Activated CD8-positive, alpha-beta memory T cell treated with anti-CD3 and anti-CD28 coated beads, Interleukin-2, amount 10 ng/mL, durations not matched to agents 7 days and 5 days (primary cell): ENCODE data around the gene INPPL1. TPM values are rescaled to one million over a fixed set of nuclear protein-coding genes. Genes with fewer than 3 reads are reported as not detected.

Experiments
- ATAC-seq: fragments of 150-1000 bp; cut with Tn5 transposase; one replicate; pipeline ENCODE4 v1.10.0; 2021; ENCODE audit warnings: moderate library complexity
- CTCF ChIA-PET: fragments of 350-600 bp; sonication (Branson Sonifier 250); formaldehyde crosslinking; loops from one replicate; lab custom pipeline; 2021; ENCODE audit warnings: antibody characterized with exemption; lab: Charles Lee
- DNase-seq: peaks from one replicate; pipeline ENCODE4 v3.0.0-alpha.2; 2020
- H3K27ac Mint-ChIP-seq: one replicate; pipeline ENCODE4 v1.8.0; 2021; ENCODE audit warnings: mild to moderate bottlenecking, mixed read lengths
- H3K27me3 Mint-ChIP-seq: one replicate; pipeline ENCODE4 v1.8.0; 2021; ENCODE audit warnings: mixed read lengths
- H3K36me3 Mint-ChIP-seq: one replicate; pipeline ENCODE4 v1.8.0; 2021; ENCODE audit warnings: mild to moderate bottlenecking, mixed read lengths
- H3K4me1 Mint-ChIP-seq: one replicate; pipeline ENCODE4 v1.8.0; 2021; ENCODE audit warnings: mixed read lengths
- H3K4me3 Mint-ChIP-seq: one replicate; pipeline ENCODE4 v1.8.0; 2021; ENCODE audit warnings: mild to moderate bottlenecking, moderate library complexity, mixed read lengths
- H3K9me3 Mint-ChIP-seq: one replicate; pipeline ENCODE4 v1.8.0; 2022; ENCODE audit warnings: low read depth, mixed read lengths
- total RNA-seq, 2 experiments: library from RNA; stranded (reverse); gene quantifications; one replicate each; pipeline ENCODE4 v1.2.3, GENCODE V29; 2021

The INPPL1 gene
- total RNA-seq, 2 experiments from 2014 or later, result 152 to 157 TPM

DNA sequence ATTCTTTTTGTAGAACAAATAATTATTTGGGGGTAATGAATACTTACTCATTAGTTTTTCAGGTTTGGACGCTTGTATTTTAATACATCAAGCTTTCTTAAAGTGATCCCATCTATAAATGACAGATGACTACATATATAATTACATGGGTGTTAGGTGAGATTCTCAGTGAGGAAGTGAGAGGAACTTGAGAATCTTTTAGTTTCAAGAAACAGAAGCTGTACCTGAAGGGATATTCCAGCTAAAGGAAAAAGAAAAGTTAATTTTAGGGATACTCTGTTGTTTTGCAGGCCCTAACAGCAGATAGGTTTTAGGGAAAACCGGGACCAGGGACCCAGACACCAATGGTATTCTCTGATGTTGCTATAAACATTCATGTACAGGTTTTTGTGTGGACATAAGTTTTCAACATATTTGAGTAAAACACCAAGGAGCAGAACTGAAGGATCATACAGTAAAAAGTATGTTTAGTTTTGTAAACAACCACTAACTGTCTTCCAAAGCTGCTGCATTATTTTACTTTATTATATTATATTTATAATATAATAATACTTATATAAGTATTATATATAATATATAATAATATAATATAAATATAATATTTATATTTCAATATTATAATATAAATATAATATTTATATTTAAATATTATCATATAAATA lies 43.5 kb downstream of the INPPL1 start:
- no peak overlapping the region for H3K4me3 Mint-ChIP-seq
- ATAC-seq (no peak), DNase-seq (no peak)
- CTCF ChIA-PET, result interaction anchor here (0.8 to 1.9 kb wide), 6 partner anchors 13 to 318 kb away, joined by 3 to 8 read pairs (median 3); no protein-coding TSS in a partner anchor
- no peaks in the 10 kb centered on the region for H3K36me3 Mint-ChIP-seq
- no peak overlapping the region for H3K27ac Mint-ChIP-seq
- peaks cover 24% of the 10 kb centered on the region for H3K4me1 Mint-ChIP-seq
- no peaks in the 10 kb centered on the region for H3K9me3 Mint-ChIP-seq
- H3K27me3 Mint-ChIP-seq, result peaks cover 18% of the 10 kb centered on the region

- peaks cover 16% of the 10 kb centered on the region for H3K4me1 Mint-ChIP-seq
- peaks cover 24% of the 10 kb centered on the region for H3K27me3 Mint-ChIP-seq
- H3K4me3 Mint-ChIP-seq, result no peak overlapping the region
- H3K9me3 Mint-ChIP-seq, result no peaks in the 10 kb centered on the region
- ATAC-seq (no peak), DNase-seq (no peak)
- H3K27ac Mint-ChIP-seq, result no peak overlapping the region
- H3K36me3 Mint-ChIP-seq, result no peaks in the 10 kb centered on the region
- CTCF ChIA-PET, result interaction anchor here (1.0 kb wide), 1 partner anchor 162 kb away, joined by 3 read pairs; the partner anchor contains the start of gene CLPB
Measured at GRCh38 chr11:72271980-72272379, 47.4 kb downstream of the INPPL1 start.

DNA sequence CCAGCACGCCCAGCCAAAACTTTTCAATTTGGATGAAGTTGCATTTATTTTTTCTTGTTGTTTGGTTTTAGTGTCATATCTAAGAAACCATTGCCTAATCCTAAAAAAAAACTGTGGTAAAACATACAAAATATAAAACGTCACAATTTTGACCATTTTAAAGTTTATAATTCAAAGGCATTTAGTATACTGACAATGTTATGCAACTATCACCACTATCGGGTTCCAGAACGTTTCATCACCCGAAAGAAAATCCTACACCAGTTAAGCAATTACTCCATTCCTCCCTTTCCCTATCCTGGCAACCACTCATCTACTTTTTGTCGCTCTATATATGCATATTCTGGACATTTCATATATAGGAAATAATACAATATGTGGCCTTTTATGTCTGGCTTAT lies 49.9 kb downstream of the INPPL1 start:
- DNase-seq (no peak), ATAC-seq (no peak)
- Mint-ChIP-seq H3K4me1 (peaks cover 11% of the 10 kb centered on the region), H3K27ac (no peak overlapping the region), H3K4me3 (no peak overlapping the region), H3K9me3 (no peaks in the 10 kb centered on the region), H3K27me3 (peaks cover 29% of the 10 kb centered on the region), H3K36me3 (no peaks in the 10 kb centered on the region)
- CTCF ChIA-PET, result no interaction called here

DNA sequence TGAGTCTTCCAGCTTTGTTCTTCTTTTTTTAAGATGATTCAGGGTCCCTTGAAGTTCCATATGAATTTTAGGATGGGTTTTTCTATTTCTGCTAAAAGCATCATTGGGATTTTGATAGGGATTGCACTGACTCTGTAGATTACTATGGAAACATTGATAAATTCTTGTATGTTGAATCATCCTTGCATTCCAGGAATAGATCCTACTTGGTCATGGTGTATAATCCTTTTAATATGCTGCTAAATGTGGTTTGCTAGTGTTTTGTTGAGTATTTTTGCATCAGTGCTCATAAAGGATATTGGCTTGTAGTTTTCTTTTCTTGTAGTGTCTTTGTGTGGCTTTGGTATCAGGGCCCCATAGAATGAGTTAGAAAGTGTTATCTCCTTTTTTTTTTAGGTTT lies 54.3 kb downstream of the INPPL1 start:
- H3K27ac Mint-ChIP-seq, result no peak overlapping the region
- peaks cover 51% of the 10 kb centered on the region for H3K27me3 Mint-ChIP-seq
- H3K4me1 Mint-ChIP-seq, result no peaks in the 10 kb centered on the region
- CTCF ChIA-PET, result no interaction called here
- no peak overlapping the region for H3K4me3 Mint-ChIP-seq
- H3K36me3 Mint-ChIP-seq, result no peaks in the 10 kb centered on the region
- no peaks in the 10 kb centered on the region for H3K9me3 Mint-ChIP-seq
- ATAC-seq, result no peak
- DNase-seq, result no peak

GRCh38 chr11:72280037-72280436 lies 55.5 kb downstream of the INPPL1 start:
- H3K4me3 Mint-ChIP-seq, result no peak overlapping the region
- CTCF ChIA-PET, result interaction anchor here (0.8 kb wide), 1 partner anchor 151 kb away, joined by 3 read pairs; no protein-coding TSS in a partner anchor
- DNase-seq, result no peak

DNA sequence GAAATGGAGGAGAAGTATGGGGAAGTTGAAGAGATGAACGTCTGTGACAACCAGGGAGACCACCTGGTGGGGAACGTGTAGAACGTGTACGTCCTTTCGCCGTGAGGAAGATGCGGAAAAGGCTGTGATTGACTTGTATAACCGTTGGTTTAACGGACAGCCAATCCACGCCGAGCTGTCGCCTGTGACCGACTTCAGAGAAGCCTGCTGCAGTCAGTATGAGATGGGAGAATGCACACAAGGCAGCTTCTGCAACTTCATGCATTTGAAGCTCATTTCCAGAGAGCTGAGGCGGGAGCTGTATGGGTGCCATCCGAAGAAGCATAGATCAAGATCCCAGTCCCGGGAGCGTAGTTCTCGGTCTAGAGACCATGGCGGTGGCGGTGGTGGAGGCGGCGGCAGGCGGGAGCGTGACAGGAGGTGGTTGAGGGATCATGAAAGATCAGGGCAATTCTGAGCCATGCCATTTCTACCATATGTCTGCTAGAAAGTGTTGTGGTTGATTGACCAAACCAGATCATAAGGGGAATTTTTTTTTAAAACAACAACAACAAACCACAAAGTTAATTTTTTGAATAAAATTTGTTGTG lies 56.3 kb downstream of the INPPL1 start:
- CTCF ChIA-PET, result no interaction called here

More at GRCh38 chr11:72280037-72280436, 55.5 kb downstream of the INPPL1 start:
- no peak overlapping the region for H3K27ac Mint-ChIP-seq
- ATAC-seq, result no peak
- H3K9me3 Mint-ChIP-seq, result no peaks in the 10 kb centered on the region
- H3K27me3 Mint-ChIP-seq, result peaks cover 50% of the 10 kb centered on the region
- H3K36me3 Mint-ChIP-seq, result no peaks in the 10 kb centered on the region
- H3K4me1 Mint-ChIP-seq, result no peaks in the 10 kb centered on the region

GRCh38 chr11:72283947-72284346 lies 59.4 kb downstream of the INPPL1 start:
- H3K4me1 Mint-ChIP-seq, result no peaks in the 10 kb centered on the region
- H3K4me3 Mint-ChIP-seq, result no peak overlapping the region
- no peak overlapping the region for H3K27ac Mint-ChIP-seq
- H3K36me3 Mint-ChIP-seq, result no peaks in the 10 kb centered on the region
- H3K9me3 Mint-ChIP-seq, result no peaks in the 10 kb centered on the region
- ATAC-seq (no peak), DNase-seq (no peak)
- H3K27me3 Mint-ChIP-seq, result peaks cover 39% of the 10 kb centered on the region
- CTCF ChIA-PET, result no interaction called here

More for the DNA sequence above, 56.3 kb downstream of the INPPL1 start:
- no peaks in the 10 kb centered on the region for H3K4me1 Mint-ChIP-seq
- H3K9me3 Mint-ChIP-seq, result no peaks in the 10 kb centered on the region
- no peaks in the 10 kb centered on the region for H3K36me3 Mint-ChIP-seq
- no peak overlapping the region for H3K4me3 Mint-ChIP-seq
- H3K27ac Mint-ChIP-seq, result no peak overlapping the region
- peaks cover 44% of the 10 kb centered on the region for H3K27me3 Mint-ChIP-seq
- no peak for DNase-seq
- no peak for ATAC-seq

DNA sequence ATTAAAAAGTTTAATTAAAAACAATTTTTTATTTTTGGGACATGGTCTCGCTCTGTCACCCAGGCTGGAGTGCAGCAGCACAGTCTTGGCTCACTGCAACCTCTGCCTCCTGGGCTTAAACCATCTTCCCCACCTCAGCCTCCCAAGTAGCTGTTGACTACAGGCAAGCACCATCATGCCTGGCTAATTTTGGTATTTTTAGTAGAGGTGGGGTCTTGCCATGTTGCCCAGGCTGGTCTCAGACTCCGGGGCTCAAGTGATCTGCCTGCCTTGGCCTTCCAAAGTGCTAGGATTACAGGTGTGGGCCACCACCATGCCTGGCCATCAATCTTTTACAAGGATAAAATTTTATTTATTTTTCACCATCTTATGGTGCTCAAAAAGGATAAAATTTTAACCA lies 62.7 kb downstream of the INPPL1 start:
- DNase-seq (no peak), ATAC-seq (no peak)
- H3K9me3 Mint-ChIP-seq, result no peaks in the 10 kb centered on the region
- CTCF ChIA-PET, result interaction anchor here (3.7 kb wide), 1 partner anchor 144 kb away, joined by 11 read pairs; no protein-coding TSS in a partner anchor
- H3K4me3 Mint-ChIP-seq, result no peak overlapping the region
- no peaks in the 10 kb centered on the region for H3K36me3 Mint-ChIP-seq
- peaks cover 15% of the 10 kb centered on the region for H3K27me3 Mint-ChIP-seq
- H3K4me1 Mint-ChIP-seq, result peaks cover 2% of the 10 kb centered on the region
- H3K27ac Mint-ChIP-seq, result no peak overlapping the region

Other genes starting within 250 kb of the INPPL1 start
- 10 to 100 TPM in 1 of 2 experiments, 1 to 10 TPM in 1; 7.0 to 11.2 TPM for gene IL18BP, start 225.9 kb upstream of the INPPL1 start, total RNA-seq
- gene NUMA1, start 144.2 kb upstream of the INPPL1 start, total RNA-seq, result 100 to 1,000 TPM; 156 to 221 TPM
- 1 to 10 TPM; 4.0 to 9.2 TPM for gene LRRC51, start 143.9 kb upstream of the INPPL1 start, total RNA-seq
- gene LAMTOR1, start 121.5 kb upstream of the INPPL1 start, total RNA-seq, result 10 to 100 TPM; 63.4 to 66.5 TPM
- under 1 TPM in 1 of 2 experiments, not detected in 1; 0.23 TPM for gene TOMT, start 118.8 kb upstream of the INPPL1 start, total RNA-seq
- gene ANAPC15, start 112.1 kb upstream of the INPPL1 start, total RNA-seq, result 10 to 100 TPM; 53.8 to 63.6 TPM
- not detected for gene FOLR3, start 89.0 kb upstream of the INPPL1 start, total RNA-seq
- gene FOLR1, start 32.6 kb upstream of the INPPL1 start, total RNA-seq, result not detected
- not detected for gene FOLR2, start 8.0 kb upstream of the INPPL1 start, total RNA-seq
- not detected for gene PHOX2A, start 19.4 kb downstream of the INPPL1 start, total RNA-seq
- gene CLPB, start 209.8 kb downstream of the INPPL1 start, total RNA-seq, result 10 to 100 TPM; 27.8 to 38.1 TPM